Loucy (cell line): ENCODE results near the gene POLR3F.

Source experiments
- EZH2phosphoT487 ChIP-seq: fragments of 200-600 bp; IDR thresholded peaks from 2 replicates; pipeline ENCODE4 v1.6.1; 2018; ENCODE audit warnings: antibody characterized with exemption, mild to moderate bottlenecking, moderate library complexity, borderline replicate concordance
- TF ChIP-seq, protein P1 (sequence below): fragments of 200-600 bp; sonication (generic); conservative IDR thresholded peaks from 2 replicates; pipeline ENCODE4 v1.5.1; 2014; ENCODE audit warnings: mild to moderate bottlenecking, antibody characterized with exemption, low read length

DNA sequence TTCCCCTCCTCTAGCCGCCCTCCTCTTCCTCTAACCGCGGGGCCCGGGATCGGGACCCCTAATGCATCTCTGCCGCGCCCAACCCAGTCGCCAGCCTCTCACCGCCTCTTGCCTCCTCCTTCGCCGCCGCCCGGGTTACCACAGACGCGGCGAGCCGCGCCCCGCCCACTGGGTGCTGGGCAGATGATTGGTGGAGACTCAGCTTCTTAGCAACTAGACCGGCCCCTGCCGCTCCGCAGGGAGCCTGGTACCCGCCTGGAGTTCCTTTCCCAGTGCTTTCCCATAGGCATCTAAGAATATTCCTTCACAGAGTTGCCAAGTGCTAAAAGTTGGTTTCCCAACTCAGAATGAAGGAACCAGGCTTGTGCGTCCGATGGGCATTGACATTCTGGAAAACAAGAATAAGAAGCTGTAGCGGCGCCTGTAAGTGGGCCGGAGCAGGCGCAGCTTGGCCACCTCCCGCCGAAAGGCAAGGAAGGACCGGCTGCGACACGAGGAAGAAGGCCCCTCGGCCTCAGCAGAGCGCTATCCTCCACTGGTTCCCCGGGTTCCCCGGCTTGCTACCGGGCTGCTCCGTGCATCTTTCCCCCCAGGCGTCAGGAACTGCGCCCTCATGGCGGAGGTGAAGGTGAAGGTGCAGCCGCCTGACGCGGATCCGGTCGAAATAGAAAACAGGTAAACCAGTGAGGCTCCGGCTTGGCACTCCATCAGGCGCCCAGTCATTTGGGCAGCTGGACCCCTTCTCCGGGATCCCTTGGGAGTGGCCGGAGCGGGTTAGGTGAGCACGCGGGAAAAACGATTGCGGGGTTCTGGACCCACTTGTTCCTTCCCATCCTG is at the start of gene POLR3F, which contains the start of gene DZANK1:
- no peak for TF ChIP-seq EZH2phosphoT487
- TF ChIP-seq, protein P1, sequence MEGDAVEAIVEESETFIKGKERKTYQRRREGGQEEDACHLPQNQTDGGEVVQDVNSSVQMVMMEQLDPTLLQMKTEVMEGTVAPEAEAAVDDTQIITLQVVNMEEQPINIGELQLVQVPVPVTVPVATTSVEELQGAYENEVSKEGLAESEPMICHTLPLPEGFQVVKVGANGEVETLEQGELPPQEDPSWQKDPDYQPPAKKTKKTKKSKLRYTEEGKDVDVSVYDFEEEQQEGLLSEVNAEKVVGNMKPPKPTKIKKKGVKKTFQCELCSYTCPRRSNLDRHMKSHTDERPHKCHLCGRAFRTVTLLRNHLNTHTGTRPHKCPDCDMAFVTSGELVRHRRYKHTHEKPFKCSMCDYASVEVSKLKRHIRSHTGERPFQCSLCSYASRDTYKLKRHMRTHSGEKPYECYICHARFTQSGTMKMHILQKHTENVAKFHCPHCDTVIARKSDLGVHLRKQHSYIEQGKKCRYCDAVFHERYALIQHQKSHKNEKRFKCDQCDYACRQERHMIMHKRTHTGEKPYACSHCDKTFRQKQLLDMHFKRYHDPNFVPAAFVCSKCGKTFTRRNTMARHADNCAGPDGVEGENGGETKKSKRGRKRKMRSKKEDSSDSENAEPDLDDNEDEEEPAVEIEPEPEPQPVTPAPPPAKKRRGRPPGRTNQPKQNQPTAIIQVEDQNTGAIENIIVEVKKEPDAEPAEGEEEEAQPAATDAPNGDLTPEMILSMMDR: no peak
